ENCODE results near the gene PPM1J. TPM values are rescaled to one million over a fixed set of nuclear protein-coding genes. Genes with fewer than 3 reads are reported as not detected.

The PPM1J gene
- total and polyA plus RNA-seq, 2 of the 13 experiments (the other 11 are each of a cell fraction or from before 2014, with no cell fraction given), result 0.07 to 0.22 TPM

- Histone ChIP-seq H4K20me1 (ENCODE audit: insufficient read depth, low read length) (no peaks in the 10 kb centered on the region), H2AFZ (ENCODE audit: low read length) (no peak overlapping the region), H3K27ac (ENCODE audit: extremely low read length, insufficient read depth, low read length) (no peak overlapping the region), H3K9ac (ENCODE audit: insufficient read depth, low read depth, low read length) (no peak overlapping the region; the same call in 1 of the 2 replicates), H3K36me3 (replicated peaks in 1 of 2; ENCODE audit: control insufficient read depth in 1 of 2, insufficient read depth in 2 of 2, low read length in 2 of 2) (peaks cover 6 to 33% of the 10 kb centered on the region in 2 experiments; a peak in 4 of 5 replicates), H3K4me3 (replicated peaks in 1 of 3; ENCODE audit: insufficient read depth in 1 of 3, low read depth in 2 of 3, low read length in 3 of 3) (no peak overlapping the region), H3K4me2 (ENCODE audit: low read depth, low read length) (no peak overlapping the region), H3K79me2 (ENCODE audit: insufficient read depth, low read length) (peaks cover 22% of the 10 kb centered on the region), H3K27me3 (ENCODE audit: control insufficient read depth in 1 of 2, insufficient read depth in 2 of 2, low read length in 2 of 2) (peaks cover 0 to 12% of the 10 kb centered on the region in 2 experiments; a peak in 1 of 5 replicates), H3K9me3 (ENCODE audit: low read length) (no peaks in the 10 kb centered on the region), H3K4me1 (ENCODE audit: insufficient read depth, low read length) (peaks cover 75% of the 10 kb centered on the region)
- WGBS (ENCODE audit: low lambda C conversion rate), result 97% methylated on average over 7 of the region's 8 CpGs
- POLR2A ChIA-PET, result interaction anchor here (2.0 to 9.2 kb wide), 2 partner anchors 30 to 85 kb away, joined by 16 to 251 read pairs; partner anchors contain the start of genes CAPZA1, MOV10 and ST7L
- DNase-seq (ENCODE audit: low spot score) (no peak), FAIRE-seq (no peak), ATAC-seq (no peak)
- in situ Hi-C loops (cut with HindIII; ENCODE audit: extremely low pct_ligation_motif_present, low pct_unique_long_range_greater_than_20kb) (loop anchor here (10.0 to 25.0 kb wide), 2 partner anchors 199 to 334 kb away; partner anchors contain the start of gene WNT2B), intact Hi-C loops (cut with micrococcal nuclease; ENCODE audit: unreplicated experiment) (no loop called here)
- no TSS peak for BruUV-seq (replicated peaks)
- CTCF ChIA-PET (ENCODE audit: low intra/inter-chr PET ratio, low total read pairs), result no interaction called here
- no peak for TF ChIP-seq PTBP1 (IDR thresholded peaks at IDR 0.05; ENCODE audit: low read depth, low read length, poor library complexity, severe bottlenecking)
- TF ChIP-seq TBX2 (CRISPR knock-in tag; IDR thresholded peaks at IDR 0.05; ENCODE audit: borderline replicate concordance), result no peak
- no peak for TF ChIP-seq ELK4 (CRISPR knock-in tag; IDR thresholded peaks at IDR 0.05; ENCODE audit: borderline replicate concordance)
- no peak for TF ChIP-seq RFX5 (IDR thresholded peaks at IDR 0.05; ENCODE audit: low read depth, low read length)
- TF ChIP-seq, protein P1, sequence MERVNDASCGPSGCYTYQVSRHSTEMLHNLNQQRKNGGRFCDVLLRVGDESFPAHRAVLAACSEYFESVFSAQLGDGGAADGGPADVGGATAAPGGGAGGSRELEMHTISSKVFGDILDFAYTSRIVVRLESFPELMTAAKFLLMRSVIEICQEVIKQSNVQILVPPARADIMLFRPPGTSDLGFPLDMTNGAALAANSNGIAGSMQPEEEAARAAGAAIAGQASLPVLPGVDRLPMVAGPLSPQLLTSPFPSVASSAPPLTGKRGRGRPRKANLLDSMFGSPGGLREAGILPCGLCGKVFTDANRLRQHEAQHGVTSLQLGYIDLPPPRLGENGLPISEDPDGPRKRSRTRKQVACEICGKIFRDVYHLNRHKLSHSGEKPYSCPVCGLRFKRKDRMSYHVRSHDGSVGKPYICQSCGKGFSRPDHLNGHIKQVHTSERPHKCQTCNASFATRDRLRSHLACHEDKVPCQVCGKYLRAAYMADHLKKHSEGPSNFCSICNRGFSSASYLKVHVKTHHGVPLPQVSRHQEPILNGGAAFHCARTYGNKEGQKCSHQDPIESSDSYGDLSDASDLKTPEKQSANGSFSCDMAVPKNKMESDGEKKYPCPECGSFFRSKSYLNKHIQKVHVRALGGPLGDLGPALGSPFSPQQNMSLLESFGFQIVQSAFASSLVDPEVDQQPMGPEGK (CRISPR knock-in tag; IDR thresholded peaks at IDR 0.05), result no peak
- TF ChIP-seq SOX6 (IDR thresholded peaks at IDR 0.05), result no peak
- TF ChIP-seq SOX6 (CRISPR knock-in tag; IDR thresholded peaks at IDR 0.05), result no peak
These were observed 11.4 kb downstream of the PPM1J start for GRCh38 chr1:112703706-112704105.

Data from HepG2 (cell line).